Measurements from ENCODE around the gene RANBP9. TPM values are rescaled to one million over a fixed set of nuclear protein-coding genes. Genes with fewer than 3 reads are reported as not detected.

RANBP9 gene
- total RNA-seq, 1 donor from 2014 or later, result 13.5 TPM

DNA sequence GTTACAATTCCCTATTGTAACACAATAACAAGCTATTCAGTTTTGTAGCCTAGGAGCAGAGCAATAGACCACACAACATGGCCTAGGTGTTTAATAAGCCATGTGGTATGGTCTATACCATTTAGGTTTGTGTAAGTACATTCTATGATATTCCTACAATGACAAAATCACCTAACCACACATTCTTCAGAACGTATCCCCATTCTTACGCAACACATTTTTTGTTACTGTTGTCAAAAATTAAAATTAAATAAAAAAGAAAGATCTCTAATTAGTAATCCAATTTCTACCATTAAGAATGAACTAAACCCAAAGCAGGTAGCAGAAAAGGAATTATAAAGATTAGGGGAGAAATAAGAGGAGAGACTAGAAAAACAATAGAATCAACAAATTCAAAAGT, 44.0 kb downstream of the RANBP9 start:
- TF ChIP-seq, protein P1, sequence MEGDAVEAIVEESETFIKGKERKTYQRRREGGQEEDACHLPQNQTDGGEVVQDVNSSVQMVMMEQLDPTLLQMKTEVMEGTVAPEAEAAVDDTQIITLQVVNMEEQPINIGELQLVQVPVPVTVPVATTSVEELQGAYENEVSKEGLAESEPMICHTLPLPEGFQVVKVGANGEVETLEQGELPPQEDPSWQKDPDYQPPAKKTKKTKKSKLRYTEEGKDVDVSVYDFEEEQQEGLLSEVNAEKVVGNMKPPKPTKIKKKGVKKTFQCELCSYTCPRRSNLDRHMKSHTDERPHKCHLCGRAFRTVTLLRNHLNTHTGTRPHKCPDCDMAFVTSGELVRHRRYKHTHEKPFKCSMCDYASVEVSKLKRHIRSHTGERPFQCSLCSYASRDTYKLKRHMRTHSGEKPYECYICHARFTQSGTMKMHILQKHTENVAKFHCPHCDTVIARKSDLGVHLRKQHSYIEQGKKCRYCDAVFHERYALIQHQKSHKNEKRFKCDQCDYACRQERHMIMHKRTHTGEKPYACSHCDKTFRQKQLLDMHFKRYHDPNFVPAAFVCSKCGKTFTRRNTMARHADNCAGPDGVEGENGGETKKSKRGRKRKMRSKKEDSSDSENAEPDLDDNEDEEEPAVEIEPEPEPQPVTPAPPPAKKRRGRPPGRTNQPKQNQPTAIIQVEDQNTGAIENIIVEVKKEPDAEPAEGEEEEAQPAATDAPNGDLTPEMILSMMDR (conservative IDR thresholded peaks at IDR 0.05; ENCODE audit: low read depth, low read length), result no peak
- H3K4me3 ChIP-seq (ENCODE audit: low read depth, low read length), result no peak overlapping the region
- no peak for DNase-seq (ENCODE audit: low read depth)

DNA sequence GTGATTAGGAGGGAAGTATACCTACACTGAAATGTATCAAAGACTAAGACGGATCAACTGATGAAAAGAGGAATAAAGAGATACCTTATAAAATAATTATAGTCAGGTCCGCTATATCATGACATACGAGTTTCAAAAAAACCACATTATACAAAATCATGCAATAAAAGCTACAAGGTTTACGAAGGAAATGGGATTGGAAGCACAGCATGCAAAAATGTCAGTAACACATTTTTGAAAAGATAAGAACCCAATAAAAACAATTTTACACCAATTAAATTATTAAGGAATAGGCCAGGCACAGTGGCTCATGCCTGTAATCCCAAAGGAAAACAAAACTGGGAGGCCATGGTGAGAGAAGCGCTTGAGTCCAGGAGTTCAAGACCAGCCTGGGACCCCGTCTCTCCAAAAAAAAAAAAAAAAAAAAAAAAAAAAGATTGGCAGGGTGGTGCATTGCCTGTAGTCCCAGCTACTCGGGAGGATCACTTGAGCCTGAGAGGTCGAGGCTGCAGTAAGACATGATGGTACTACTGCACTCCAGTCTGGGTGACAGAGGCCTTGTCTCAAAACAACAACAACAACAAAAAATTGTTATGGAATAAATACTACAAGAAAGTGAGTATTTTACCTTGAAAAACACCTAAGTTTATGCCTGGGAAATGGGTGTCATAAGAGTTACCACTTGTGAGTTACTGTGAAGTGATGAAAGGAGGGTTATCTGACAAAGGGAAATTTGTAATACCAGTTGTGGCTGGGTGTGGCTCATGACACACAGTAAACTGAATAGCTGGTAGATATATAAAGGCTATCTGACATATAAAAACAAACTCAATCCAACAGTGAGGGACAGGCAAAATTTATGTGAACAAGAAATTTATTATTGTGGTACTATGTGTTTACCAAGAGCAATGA, 45.2 kb downstream of the RANBP9 start:
- DNase-seq (ENCODE audit: low read depth), result no peak
- H3K4me3 ChIP-seq (ENCODE audit: low read depth, low read length), result no peak overlapping the region
- TF ChIP-seq, protein P1 (conservative IDR thresholded peaks at IDR 0.05; ENCODE audit: low read depth, low read length), result no peak

DNA sequence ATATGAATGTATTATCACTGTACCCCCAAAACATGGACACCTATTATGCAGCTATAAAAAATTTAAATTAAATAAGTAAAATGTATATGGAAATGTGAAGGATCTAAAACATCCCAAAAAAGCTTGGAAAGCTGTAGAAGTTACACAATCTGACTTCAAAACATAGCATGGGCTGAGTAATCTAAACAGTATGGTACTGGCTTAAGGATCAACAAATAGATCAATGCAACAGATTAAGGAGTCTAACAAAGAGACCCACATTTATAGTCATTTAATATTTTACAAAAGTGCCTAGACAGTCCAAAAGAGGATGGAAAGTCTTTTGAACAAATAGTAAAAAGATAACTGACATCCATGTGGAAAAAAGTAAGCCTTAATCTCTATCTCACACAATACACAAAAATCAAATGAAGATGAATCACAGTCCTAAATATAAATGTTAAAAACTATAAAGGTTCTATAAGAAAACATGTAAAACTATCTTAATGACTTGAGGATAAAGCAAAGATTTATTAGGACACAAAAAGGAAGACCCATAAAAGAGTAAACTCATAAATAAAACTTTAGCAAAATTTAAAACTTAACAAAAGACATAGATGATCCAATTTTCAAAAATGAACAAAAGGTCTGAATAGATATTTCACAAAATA, 46.8 kb downstream of the RANBP9 start:
- DNase-seq (ENCODE audit: low read depth), result no peak
- TF ChIP-seq, protein P1 (conservative IDR thresholded peaks at IDR 0.05; ENCODE audit: low read depth, low read length), result no peak
- H3K4me3 ChIP-seq (ENCODE audit: low read depth, low read length), result no peak overlapping the region

DNA sequence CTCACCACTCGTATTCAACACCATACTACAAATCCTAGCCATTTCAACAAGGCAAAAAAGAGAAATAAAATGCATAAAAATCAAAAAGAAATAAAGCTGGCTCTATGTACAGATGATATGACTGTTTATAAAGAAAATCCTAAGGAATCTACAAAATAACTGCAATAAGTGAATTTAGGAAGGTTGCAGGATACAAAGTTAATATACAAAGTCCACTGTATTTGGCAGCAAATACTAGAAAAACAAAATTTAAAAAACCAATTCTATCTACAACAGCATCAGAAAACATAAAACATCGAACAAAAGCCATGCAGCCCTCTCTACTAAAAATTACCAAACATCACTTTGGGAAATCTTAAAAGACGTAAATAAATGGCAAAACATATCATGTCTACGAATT, 47.6 kb downstream of the RANBP9 start:
- DNase-seq (ENCODE audit: low read depth), result no peak
- TF ChIP-seq, protein P1 (conservative IDR thresholded peaks at IDR 0.05; ENCODE audit: low read depth, low read length), result no peak
- no peak overlapping the region for H3K4me3 ChIP-seq (ENCODE audit: low read depth, low read length)

DNA sequence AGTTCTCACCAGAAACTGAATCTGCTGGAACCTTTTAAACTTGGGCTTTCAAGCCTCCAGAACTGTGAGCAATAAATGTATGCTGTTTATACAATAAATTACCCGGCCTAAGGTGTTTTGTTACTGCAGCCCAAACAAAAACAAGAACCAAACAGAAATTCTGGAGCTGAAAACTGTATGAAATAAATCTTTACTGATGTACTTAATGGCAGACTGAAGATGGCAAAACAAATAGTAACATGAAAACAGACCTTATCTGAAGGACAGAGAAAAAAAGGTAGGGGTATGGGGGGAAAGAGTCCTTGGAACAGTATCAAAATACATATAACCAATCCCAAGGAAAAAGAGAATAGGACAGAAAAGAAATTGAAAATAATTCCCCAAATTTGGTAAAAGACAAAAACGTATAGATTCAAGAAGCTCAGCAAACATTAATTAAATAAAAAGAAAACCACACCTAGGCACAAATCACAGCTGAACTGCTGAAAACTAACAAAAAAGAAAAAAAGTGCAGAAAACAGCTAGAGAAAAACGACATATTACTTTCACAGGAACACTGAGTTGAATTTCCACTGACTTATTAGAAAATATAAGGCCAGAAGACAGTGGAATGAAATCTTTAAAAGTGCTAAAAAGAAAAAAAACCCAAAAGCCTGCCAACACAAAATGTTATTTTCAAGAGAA, 48.8 kb downstream of the RANBP9 start:
- no peak for DNase-seq (ENCODE audit: low read depth)
- TF ChIP-seq, protein P1 (conservative IDR thresholded peaks at IDR 0.05; ENCODE audit: low read depth, low read length), result no peak
- no peak overlapping the region for H3K4me3 ChIP-seq (ENCODE audit: low read depth, low read length)

DNA sequence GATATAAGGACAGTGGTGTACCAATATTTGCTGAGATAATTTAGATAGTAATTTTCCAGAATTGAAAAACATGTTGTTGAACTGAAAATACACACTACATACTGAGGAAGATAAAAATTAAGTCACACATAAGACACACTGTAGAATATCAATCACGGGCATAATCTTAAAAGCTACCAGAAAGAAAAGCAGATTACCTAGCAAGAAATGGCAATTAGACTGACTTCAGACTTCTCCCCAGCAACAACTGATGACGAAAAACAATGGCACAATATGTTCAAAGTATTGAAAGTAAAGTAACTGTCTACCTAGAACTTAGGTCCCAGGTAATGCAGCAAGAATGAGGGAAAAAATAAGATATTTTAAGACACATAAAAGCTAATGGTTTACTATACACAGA, 50.0 kb downstream of the RANBP9 start:
- TF ChIP-seq, protein P1 (conservative IDR thresholded peaks at IDR 0.05; ENCODE audit: low read depth, low read length), result no peak
- no peak overlapping the region for H3K4me3 ChIP-seq (ENCODE audit: low read depth, low read length)
- no peak for DNase-seq (ENCODE audit: low read depth)
